Measurements from ENCODE around the gene TVP23B. TPM values are rescaled to one million over a fixed set of nuclear protein-coding genes. Genes with fewer than 3 reads are reported as not detected.

The TVP23B gene
- total and polyA plus RNA-seq, 2 of the 13 experiments (the other 11 are each of a cell fraction or from before 2014, with no cell fraction given) = 45.1 to 66.5 TPM

GRCh38 chr17:18855831-18856569 is 75.0 kb downstream of the TVP23B start (continued):
- TF ChIP-seq TFAP4 (IDR thresholded peaks at IDR 0.05; ENCODE audit: borderline replicate concordance, low read depth) (no peak; the same call in 1 of the 2 replicates), ZMAT5 (CRISPR knock-in tag; IDR thresholded peaks at IDR 0.05; ENCODE audit: borderline replicate concordance, low read depth) (no peak), SALL2 (CRISPR knock-in tag; IDR thresholded peaks at IDR 0.05) (0 out of 2 replicates have a peak, but pooled peaks have one; percentile 59), ZC3H13 (CRISPR knock-in tag; IDR thresholded peaks at IDR 0.05) (no peak), CERS6 (CRISPR knock-in tag; IDR thresholded peaks at IDR 0.05) (no peak), POLR2A (IDR thresholded peaks at IDR 0.05; ENCODE audit: insufficient read depth in 1 of 2, low read depth in 2 of 2, low read length in 2 of 2) (peak; percentile 43 to 88; a peak in 3 of 4 replicates), ZBTB37 (CRISPR knock-in tag; IDR thresholded peaks at IDR 0.05) (no peak), ZNF564 (CRISPR knock-in tag; IDR thresholded peaks at IDR 0.05) (peak; percentile 54; the same call in 1 of the 2 replicates), TOPORS (CRISPR knock-in tag; IDR thresholded peaks at IDR 0.05) (no peak), ZNF329 (CRISPR knock-in tag; IDR thresholded peaks at IDR 0.05; ENCODE audit: low read depth) (no peak), ZNF746 (CRISPR knock-in tag; IDR thresholded peaks at IDR 0.05) (no peak), ZNF230 (CRISPR knock-in tag; IDR thresholded peaks at IDR 0.05) (no peak), PBX2 (CRISPR knock-in tag; IDR thresholded peaks at IDR 0.05) (no peak), ZNF703 (CRISPR knock-in tag; IDR thresholded peaks at IDR 0.05; ENCODE audit: borderline replicate concordance) (no peak), ARNT2 (CRISPR knock-in tag; IDR thresholded peaks at IDR 0.05; ENCODE audit: low read depth) (0 out of 2 replicates have a peak, but pooled peaks have one; percentile 37), ZNF775 (CRISPR knock-in tag; IDR thresholded peaks at IDR 0.05; ENCODE audit: borderline replicate concordance) (no peak), SATB2 (CRISPR knock-in tag; IDR thresholded peaks at IDR 0.05) (no peak), THAP7 (CRISPR knock-in tag; IDR thresholded peaks at IDR 0.05) (0 out of 2 replicates have a peak, but pooled peaks have one; percentile 63), ZNF629 (CRISPR knock-in tag; conservative IDR thresholded peaks at IDR 0.05) (no peak), PLSCR1 (CRISPR knock-in tag; IDR thresholded peaks at IDR 0.05; ENCODE audit: borderline replicate concordance) (no peak), ZNF251 (CRISPR knock-in tag; IDR thresholded peaks at IDR 0.05) (no peak), CREM (IDR thresholded peaks at IDR 0.05) (peak; percentile 89), CREM (CRISPR knock-in tag; IDR thresholded peaks at IDR 0.05) (no peak), HES4 (CRISPR knock-in tag; IDR thresholded peaks at IDR 0.05; ENCODE audit: borderline replicate concordance) (no peak), HDAC2 (CRISPR knock-in tag; IDR thresholded peaks at IDR 0.05) (peak; percentile 54)
